Measurements from ENCODE around the gene MBOAT7. TPM values are rescaled to one million over a fixed set of nuclear protein-coding genes. Genes with fewer than 3 reads are reported as not detected.

The MBOAT7 gene
- polyA plus RNA-seq, 1 donor (not counting 4 experiments of a cell fraction or from before 2014, with no cell fraction given): 41.3 TPM

DNA sequence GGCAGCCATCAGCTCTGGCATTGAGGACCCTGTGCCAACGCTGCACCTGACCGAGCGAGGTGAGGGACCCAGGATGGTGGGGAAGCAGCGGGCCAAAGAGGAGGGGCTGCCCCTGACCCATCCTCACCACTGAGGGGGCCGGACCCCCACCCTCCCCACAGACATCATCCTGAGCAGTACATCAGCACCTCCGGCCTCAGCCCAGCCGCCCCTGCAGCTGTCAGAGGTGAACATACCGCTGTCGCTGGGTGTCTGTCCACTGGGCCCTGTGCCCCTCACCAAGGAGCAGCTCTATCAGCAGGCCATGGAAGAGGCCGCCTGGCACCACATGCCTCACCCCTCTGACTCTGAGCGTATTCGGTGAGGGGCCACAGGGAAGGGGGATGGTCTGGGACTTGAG lies 37.1 kb downstream of the MBOAT7 start:
- Histone ChIP-seq H3K9ac (ENCODE audit: control insufficient read depth, extremely low read depth, insufficient read depth, low read length) (no peak overlapping the region), H3K79me2 (ENCODE audit: control insufficient read depth, insufficient read depth, low read length) (no peaks in the 10 kb centered on the region), H3K4me3 (ENCODE audit: control insufficient read depth in 2 of 3, extremely low read depth in 1 of 3, insufficient read depth in 2 of 3, low read depth in 1 of 3, low read length in 3 of 3) (no peak overlapping the region), H3K4me2 (ENCODE audit: control insufficient read depth, extremely low read depth, insufficient read depth, low read depth, low read length) (no peak overlapping the region), H3K27me3 (ENCODE audit: control insufficient read depth, extremely low read depth, insufficient read depth, low read length) (no peaks in the 10 kb centered on the region), H3K9me1 (ENCODE audit: control insufficient read depth, extremely low read depth, insufficient read depth, low read length) (no peaks in the 10 kb centered on the region), H4K20me1 (ENCODE audit: control insufficient read depth, extremely low read depth, insufficient read depth, low read length) (peaks cover 9% of the 10 kb centered on the region), H3K27ac (ENCODE audit: control insufficient read depth, insufficient read depth, low read length) (no peak overlapping the region), H3K4me1 (ENCODE audit: control insufficient read depth, extremely low read depth, insufficient read depth, low read length) (no peaks in the 10 kb centered on the region), H3K9me3 (ENCODE audit: control insufficient read depth, low read depth, low read length) (no peaks in the 10 kb centered on the region), H2AFZ (ENCODE audit: control insufficient read depth, low read length) (no peak overlapping the region), H3K36me3 (ENCODE audit: control insufficient read depth in 2 of 2, extremely low read depth in 1 of 2, insufficient read depth in 2 of 2, low read length in 2 of 2) (peaks cover 42 to 55% of the 10 kb centered on the region in 2 experiments)
- dilution Hi-C loops (cut with MboI; ENCODE audit: extremely low pct_ligation_motif_present, low sequenced_read_pairs): no loop called here
- TF ChIP-seq, protein P1, sequence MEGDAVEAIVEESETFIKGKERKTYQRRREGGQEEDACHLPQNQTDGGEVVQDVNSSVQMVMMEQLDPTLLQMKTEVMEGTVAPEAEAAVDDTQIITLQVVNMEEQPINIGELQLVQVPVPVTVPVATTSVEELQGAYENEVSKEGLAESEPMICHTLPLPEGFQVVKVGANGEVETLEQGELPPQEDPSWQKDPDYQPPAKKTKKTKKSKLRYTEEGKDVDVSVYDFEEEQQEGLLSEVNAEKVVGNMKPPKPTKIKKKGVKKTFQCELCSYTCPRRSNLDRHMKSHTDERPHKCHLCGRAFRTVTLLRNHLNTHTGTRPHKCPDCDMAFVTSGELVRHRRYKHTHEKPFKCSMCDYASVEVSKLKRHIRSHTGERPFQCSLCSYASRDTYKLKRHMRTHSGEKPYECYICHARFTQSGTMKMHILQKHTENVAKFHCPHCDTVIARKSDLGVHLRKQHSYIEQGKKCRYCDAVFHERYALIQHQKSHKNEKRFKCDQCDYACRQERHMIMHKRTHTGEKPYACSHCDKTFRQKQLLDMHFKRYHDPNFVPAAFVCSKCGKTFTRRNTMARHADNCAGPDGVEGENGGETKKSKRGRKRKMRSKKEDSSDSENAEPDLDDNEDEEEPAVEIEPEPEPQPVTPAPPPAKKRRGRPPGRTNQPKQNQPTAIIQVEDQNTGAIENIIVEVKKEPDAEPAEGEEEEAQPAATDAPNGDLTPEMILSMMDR (optimal IDR thresholded peaks at IDR 0.05 in 1 of 3, IDR thresholded peaks at IDR 0.05 in 1 of 3, conservative IDR thresholded peaks at IDR 0.05 in 1 of 3; ENCODE audit: extremely low read depth in 1 of 3, insufficient read depth in 2 of 3, low read length in 3 of 3): no peak
- TF ChIP-seq EZH2 (IDR thresholded peaks at IDR 0.05; ENCODE audit: low read length): no peak
- no peak for FAIRE-seq
- no peak for DNase-seq (ENCODE audit: low read depth, low spot score)

DNA sequence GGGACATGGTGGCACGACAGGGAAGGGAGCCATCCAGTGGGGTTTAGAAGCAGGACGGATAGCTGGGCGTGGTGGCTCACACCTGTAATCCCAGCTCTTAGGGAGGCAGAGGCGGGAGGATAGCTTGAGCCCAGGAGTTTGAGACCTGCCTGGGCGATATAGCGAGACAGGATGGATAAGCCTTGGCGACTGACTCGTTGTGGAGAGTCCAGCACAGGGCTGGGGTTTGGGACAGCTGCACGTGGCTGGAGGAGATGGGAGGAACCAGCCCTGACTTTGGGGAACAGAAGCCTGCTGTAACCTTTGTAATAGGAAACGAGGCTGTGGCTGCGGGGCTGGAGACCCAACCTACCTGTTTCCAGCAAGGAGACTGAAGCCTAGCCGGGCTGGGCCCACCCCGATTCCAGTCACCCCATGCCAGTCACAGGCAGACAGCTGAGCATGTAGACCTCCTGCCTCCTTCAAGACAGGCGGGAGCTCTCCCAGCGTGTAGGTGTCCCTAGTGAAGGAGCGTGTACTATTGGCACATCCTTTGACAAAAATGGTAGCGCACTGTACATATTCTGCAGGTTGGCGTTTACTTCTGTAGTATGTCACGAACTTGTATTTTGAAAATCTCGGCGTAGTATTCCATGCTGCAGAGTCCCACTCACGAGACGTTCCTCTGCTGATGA lies 37.9 kb downstream of the MBOAT7 start:
- H3K4me2 ChIP-seq (ENCODE audit: control insufficient read depth, extremely low read depth, insufficient read depth, low read depth, low read length): no peak overlapping the region
- peaks cover 9% of the 10 kb centered on the region for H4K20me1 ChIP-seq (ENCODE audit: control insufficient read depth, extremely low read depth, insufficient read depth, low read length)
- H3K36me3 ChIP-seq (ENCODE audit: control insufficient read depth in 2 of 2, extremely low read depth in 1 of 2, insufficient read depth in 2 of 2, low read length in 2 of 2): peaks cover 44 to 59% of the 10 kb centered on the region in 2 experiments
- H3K9me3 ChIP-seq (ENCODE audit: control insufficient read depth, low read depth, low read length): no peaks in the 10 kb centered on the region
- H3K9me1 ChIP-seq (ENCODE audit: control insufficient read depth, extremely low read depth, insufficient read depth, low read length): no peaks in the 10 kb centered on the region
- dilution Hi-C loops (cut with MboI; ENCODE audit: extremely low pct_ligation_motif_present, low sequenced_read_pairs): no loop called here
- H3K27me3 ChIP-seq (ENCODE audit: control insufficient read depth, extremely low read depth, insufficient read depth, low read length): no peaks in the 10 kb centered on the region
- H2AFZ ChIP-seq (ENCODE audit: control insufficient read depth, low read length): no peak overlapping the region
- H3K79me2 ChIP-seq (ENCODE audit: control insufficient read depth, insufficient read depth, low read length): no peaks in the 10 kb centered on the region
- H3K9ac ChIP-seq (ENCODE audit: control insufficient read depth, extremely low read depth, insufficient read depth, low read length): no peak overlapping the region
- H3K4me3 ChIP-seq (ENCODE audit: control insufficient read depth in 2 of 3, extremely low read depth in 1 of 3, insufficient read depth in 2 of 3, low read depth in 1 of 3, low read length in 3 of 3): no peak overlapping the region
- no peak overlapping the region for H3K27ac ChIP-seq (ENCODE audit: control insufficient read depth, insufficient read depth, low read length)
- DNase-seq (ENCODE audit: low read depth, low spot score) (no peak), FAIRE-seq (no peak)
- H3K4me1 ChIP-seq (ENCODE audit: control insufficient read depth, extremely low read depth, insufficient read depth, low read length): no peaks in the 10 kb centered on the region
- TF ChIP-seq EZH2 (IDR thresholded peaks at IDR 0.05; ENCODE audit: low read length): no peak
- TF ChIP-seq, protein P1 (optimal IDR thresholded peaks at IDR 0.05 in 1 of 3, IDR thresholded peaks at IDR 0.05 in 1 of 3, conservative IDR thresholded peaks at IDR 0.05 in 1 of 3; ENCODE audit: extremely low read depth in 1 of 3, insufficient read depth in 2 of 3, low read length in 3 of 3): no peak

Data from keratinocyte (primary cell).